ENCODE data around the gene ZSCAN10. TPM values are rescaled to one million over a fixed set of nuclear protein-coding genes. Genes with fewer than 3 reads are reported as not detected.

Gene ZSCAN10
- total and polyA plus RNA-seq, 2 donors (not counting 3 experiments of a cell fraction or from before 2014, with no cell fraction given), result not detected

- POLR2A ChIA-PET, result no interaction called here
- H3K4me3 ChIP-seq (replicated peaks in 1 of 3; ENCODE audit: insufficient read depth in 1 of 3, low read depth in 1 of 3, low read length in 3 of 3), result no peak overlapping the region
- TF ChIP-seq GATA2 (IDR thresholded peaks at IDR 0.05; ENCODE audit: insufficient read depth, insufficient read length, low read depth, low read length) (no peak), MAX (IDR thresholded peaks at IDR 0.05; ENCODE audit: insufficient read depth, insufficient read length) (no peak), EZH2 (IDR thresholded peaks at IDR 0.05; ENCODE audit: borderline replicate concordance, low read depth, low read length, severe bottlenecking) (no peak), POLR2AphosphoS5 (IDR thresholded peaks at IDR 0.05; ENCODE audit: insufficient read depth, low read depth, low read length) (no peak), FOS (IDR thresholded peaks at IDR 0.05; ENCODE audit: borderline replicate concordance, insufficient read depth, low read length) (no peak), POLR2A (IDR thresholded peaks at IDR 0.05; ENCODE audit: low read depth, low read length) (no peak), JUN (IDR thresholded peaks at IDR 0.05; ENCODE audit: borderline replicate concordance, insufficient read depth, insufficient read length, low read depth) (no peak), MYC (IDR thresholded peaks at IDR 0.05; ENCODE audit: low read depth, low read length) (no peak), CTCF (IDR thresholded peaks at IDR 0.05; ENCODE audit: extremely low read depth in 1 of 2, insufficient read depth in 1 of 2, low read depth in 1 of 2, low read length in 2 of 2) (no peak)
Measured at GRCh38 chr16:3099395-3099731, 269 bp upstream of the ZSCAN10 start.

More at GRCh38 chr16:3099395-3099731, 269 bp upstream of the ZSCAN10 start:
- no peak overlapping the region for H3K9ac ChIP-seq (replicated peaks; ENCODE audit: extremely low read depth, insufficient read depth, low read length)
- peak overlapping the region; percentile 45 for H2AFZ ChIP-seq (ENCODE audit: low read depth, low read length)
- CTCF ChIA-PET, result interaction anchor here (1.7 to 4.8 kb wide), 2 partner anchors 30 to 40 kb away, joined by 6 to 49 read pairs; no protein-coding TSS in a partner anchor
- intact Hi-C loops (cut with micrococcal nuclease) (no loop called here), dilution Hi-C loops (cut with MboI; ENCODE audit: extremely low pct_ligation_motif_present, low sequenced_read_pairs) (no loop called here)
- H3K4me1 ChIP-seq (ENCODE audit: control insufficient read depth, extremely low read depth, insufficient read depth, low read length), result peaks cover 26% of the 10 kb centered on the region
- H3K27ac ChIP-seq (ENCODE audit: insufficient read depth, low read depth, low read length), result no peak overlapping the region
- no peak for DNase-seq (ENCODE audit: low read depth, low spot score)
- BruUV-seq (replicated peaks), result no TSS peak
- peaks cover 0 to 2% of the 10 kb centered on the region in 2 experiments for H3K27me3 ChIP-seq (ENCODE audit: control insufficient read depth in 2 of 2, insufficient read depth in 2 of 2, low read length in 2 of 2)
- no peak for FAIRE-seq
- H4K20me1 ChIP-seq (replicated peaks; ENCODE audit: control insufficient read depth, extremely low read depth, insufficient read depth, low read length), result no peaks in the 10 kb centered on the region
- H3K4me2 ChIP-seq (ENCODE audit: insufficient read depth, low read length), result no peak overlapping the region
- no peaks in the 10 kb centered on the region for H3K36me3 ChIP-seq (ENCODE audit: control insufficient read depth in 2 of 2, extremely low read depth in 1 of 2, insufficient read depth in 2 of 2, low read length in 2 of 2)
- no peaks in the 10 kb centered on the region for H3K79me2 ChIP-seq (ENCODE audit: control insufficient read depth, insufficient read depth, low read length)
- no peaks in the 10 kb centered on the region for H3K9me3 ChIP-seq (replicated peaks; ENCODE audit: control insufficient read depth, insufficient read depth, low read length)
- no peaks in the 10 kb centered on the region for H3K9me1 ChIP-seq (replicated peaks; ENCODE audit: control insufficient read depth, extremely low read depth, insufficient read depth, low read length)
